GM12891 (cell line): ENCODE results near the gene DMD.

Source experiments
- PAX5 ChIP-seq: IDR thresholded peaks from 2 replicates; pipeline ENCODE4 v1.6.1; 2011; ENCODE audit warnings: low read length, moderate library complexity, mild to moderate bottlenecking; ENCODE audit not compliant: insufficient read depth, severe bottlenecking
- POLR2A ChIP-seq: IDR thresholded peaks from 2 replicates; pipeline ENCODE4 v1.6.1; 2011; ENCODE audit warnings: low read depth, low read length, control low read depth
- POLR2AphosphoS5 ChIP-seq: IDR thresholded peaks from 2 replicates; pipeline ENCODE4 v1.6.1; 2011; ENCODE audit warnings: low read depth, low read length, control low read depth
- POU2F2 ChIP-seq: IDR thresholded peaks from 2 replicates; pipeline ENCODE4 v1.6.1; 2011; ENCODE audit warnings: low read depth, mild to moderate bottlenecking, control low read depth, low read length, moderate library complexity
- SPI1 ChIP-seq: IDR thresholded peaks from 2 replicates; pipeline ENCODE4 v1.6.1; 2011; ENCODE audit warnings: low read depth, low read length, control low read depth
- TAF1 ChIP-seq: IDR thresholded peaks from 2 replicates; pipeline ENCODE4 v1.6.1; 2011; ENCODE audit warnings: low read depth, low read length, control low read depth

GRCh38 chrX:31854716-31855115 is 1356.6 kb downstream of the DMD start:
- TF ChIP-seq POLR2A, result no peak
- TF ChIP-seq POLR2AphosphoS5, result no peak
- no peak for TF ChIP-seq TAF1
- no peak for TF ChIP-seq PAX5
- TF ChIP-seq SPI1, result no peak
- TF ChIP-seq POU2F2, result no peak
